H1 (cell line): ENCODE results near the gene TRABD2B. TPM values are rescaled to one million over a fixed set of nuclear protein-coding genes. Genes with fewer than 3 reads are reported as not detected.

Source experiments
- EGR1 ChIP-seq: IDR thresholded peaks from 2 replicates; pipeline ENCODE4 v1.6.1; 2011; ENCODE audit warnings: low read depth, low read length, borderline replicate concordance
- TAF7 ChIP-seq: optimal IDR thresholded peaks from 2 replicates; pipeline ENCODE3; 2011; ENCODE audit warnings: low read depth, mild to moderate bottlenecking, inconsistent platforms, low read length, moderate library complexity, borderline replicate concordance
- polyA plus RNA-seq, 7 experiments: library from polyadenylated mRNA; depleted of rRNA in 3 of 7; stranded (reverse) in 5 of 7; unstranded in 2 of 7; fragments of >200 nt in 5 of 7; fragments of 200-250 nt in 2 of 7; gene quantifications; 1 replicate in 5 of 7; 2 replicates in 1 of 7; 4 replicates in 1 of 7; pipeline versions ENCODE4 v1.2.1 to v1.2.3, GENCODE V29; 2011 to 2013; ENCODE audit warnings: missing spikeins in 2 of 7, mixed read lengths in 2 of 7
- total RNA-seq: library from RNA; stranded (reverse); fragmentation: NEBNext Ultra II Directional; extraction: Animal tissue kit (Norgen Biotek cat#: 25700); gene quantifications from 2 replicates; pipeline ENCODE4 v1.2.1, GENCODE V29; 2021
- TF ChIP-seq, protein P1 (sequence below): IDR thresholded peaks from 2 replicates; pipeline ENCODE4 v1.6.1; 2012; ENCODE audit warnings: low read length, inconsistent platforms

TRABD2B gene
- total and polyA plus RNA-seq, 2 of the 8 experiments (the other 6 are each of a cell fraction or from before 2014, with no cell fraction given) = 0.95 to 3.4 TPM

DNA sequence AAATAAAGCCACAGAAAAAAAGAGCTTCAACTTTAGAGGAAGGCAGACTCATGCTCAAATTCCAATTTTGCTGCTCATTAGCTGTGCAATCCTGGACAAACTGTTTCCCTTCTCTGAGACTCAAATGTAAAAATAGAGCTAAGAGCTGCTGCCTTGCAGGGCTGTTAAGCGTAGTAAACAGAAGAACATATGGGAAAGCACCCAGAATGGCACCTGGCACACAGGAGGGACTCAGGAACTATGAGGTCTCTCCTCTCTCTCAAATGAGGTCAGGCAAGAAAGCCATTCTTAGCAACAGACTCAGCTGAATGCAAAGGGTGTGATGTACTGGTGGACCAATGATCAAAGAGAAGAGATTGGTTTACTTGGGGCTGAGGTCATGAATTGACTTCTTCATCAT lies 61.3 kb downstream of the TRABD2B start (continued):
- TF ChIP-seq, protein P1, sequence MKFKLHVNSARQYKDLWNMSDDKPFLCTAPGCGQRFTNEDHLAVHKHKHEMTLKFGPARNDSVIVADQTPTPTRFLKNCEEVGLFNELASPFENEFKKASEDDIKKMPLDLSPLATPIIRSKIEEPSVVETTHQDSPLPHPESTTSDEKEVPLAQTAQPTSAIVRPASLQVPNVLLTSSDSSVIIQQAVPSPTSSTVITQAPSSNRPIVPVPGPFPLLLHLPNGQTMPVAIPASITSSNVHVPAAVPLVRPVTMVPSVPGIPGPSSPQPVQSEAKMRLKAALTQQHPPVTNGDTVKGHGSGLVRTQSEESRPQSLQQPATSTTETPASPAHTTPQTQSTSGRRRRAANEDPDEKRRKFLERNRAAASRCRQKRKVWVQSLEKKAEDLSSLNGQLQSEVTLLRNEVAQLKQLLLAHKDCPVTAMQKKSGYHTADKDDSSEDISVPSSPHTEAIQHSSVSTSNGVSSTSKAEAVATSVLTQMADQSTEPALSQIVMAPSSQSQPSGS = no peak
- no peak for TF ChIP-seq EGR1
- TF ChIP-seq TAF7 = no peak
